ENCODE measurements around the gene DDX27. TPM values are rescaled to one million over a fixed set of nuclear protein-coding genes. Genes with fewer than 3 reads are reported as not detected.

Gene DDX27
- total and polyA plus RNA-seq, 4 donors = 16.3 to 32.3 (median 24.9) TPM

GRCh38 chr20:49275636-49276035 is 56.4 kb downstream of the DDX27 start:
- H3K4me3 ChIP-seq (ENCODE audit: low read length in 2 of 2) = no peak overlapping the region
- intact Hi-C loops (cut with DNase I) = no loop called here
- H3K27ac ChIP-seq (ENCODE audit: low read depth in 1 of 2, low read length in 2 of 2) = no peak overlapping the region
- no peaks in the 10 kb centered on the region for H3K9me3 ChIP-seq (ENCODE audit: control insufficient read depth, low read length)
- no peaks in the 10 kb centered on the region for H3K27me3 ChIP-seq (ENCODE audit: control insufficient read depth in 1 of 2, insufficient read depth in 2 of 2, low read length in 1 of 2)
- H3K4me1 ChIP-seq (ENCODE audit: control insufficient read depth in 1 of 2, insufficient read depth in 2 of 2, low read length in 2 of 2) = peaks cover 0 to 2% of the 10 kb centered on the region in 2 donors
- DNase-seq = no peak
- 33 to 36% methylated on average over 2 of the region's 2 CpGs for WGBS, 2 donors
- peaks cover 3 to 6% of the 10 kb centered on the region in 2 donors for H3K36me3 ChIP-seq (ENCODE audit: control insufficient read depth in 1 of 2, insufficient read depth in 2 of 2, low read length in 1 of 2)
- ATAC-seq (ENCODE audit: low FRiP score) = no peak

DNA sequence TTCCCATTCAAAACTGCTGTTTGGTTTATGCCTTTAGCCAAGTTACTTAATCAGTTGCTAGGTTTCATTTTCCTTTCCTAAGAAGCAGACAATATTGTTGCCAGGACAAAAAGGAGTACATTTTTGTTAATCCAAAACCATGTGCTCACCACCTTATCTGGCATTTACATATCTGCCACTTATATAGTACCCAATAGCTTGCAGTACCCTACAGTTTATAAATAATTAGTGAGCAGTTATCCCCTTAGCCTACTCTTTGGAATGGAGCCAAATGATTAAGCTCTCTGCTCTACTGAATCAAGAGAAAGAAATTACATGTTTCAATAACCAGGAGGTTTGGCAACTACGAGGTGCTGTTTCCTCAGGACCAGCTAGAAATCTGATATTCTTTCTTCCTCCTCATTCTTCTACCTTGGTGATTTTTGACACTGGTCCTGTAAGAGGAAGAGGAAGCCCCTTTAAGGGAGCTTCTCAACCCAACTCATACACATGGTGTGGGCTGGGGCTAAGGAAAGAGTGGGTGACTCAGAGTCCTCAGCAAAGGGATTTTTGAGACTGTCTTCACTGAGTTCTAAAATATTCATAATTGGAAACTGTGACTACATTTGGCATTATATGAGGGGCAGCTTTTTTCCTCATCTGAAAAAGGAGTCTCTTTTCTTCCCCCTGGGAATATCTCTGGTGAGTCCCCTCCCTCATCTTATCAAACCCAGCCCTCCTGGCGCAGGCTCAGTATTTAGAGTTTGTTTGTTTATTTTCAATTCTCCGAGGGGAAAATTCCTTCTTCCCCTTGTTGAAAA is 57.1 kb downstream of the DDX27 start:
- Histone ChIP-seq H3K9me3 (ENCODE audit: control insufficient read depth, low read length) (no peaks in the 10 kb centered on the region), H3K27me3 (ENCODE audit: control insufficient read depth in 1 of 2, insufficient read depth in 2 of 2, low read length in 1 of 2) (no peaks in the 10 kb centered on the region), H3K36me3 (ENCODE audit: control insufficient read depth in 1 of 2, insufficient read depth in 2 of 2, low read length in 1 of 2) (peaks cover 4 to 6% of the 10 kb centered on the region in 2 donors), H3K27ac (ENCODE audit: low read depth in 1 of 2, low read length in 2 of 2) (peak overlapping the region; percentile 32 to 72), H3K4me1 (ENCODE audit: control insufficient read depth in 1 of 2, insufficient read depth in 2 of 2, low read length in 2 of 2) (no peaks in the 10 kb centered on the region), H3K4me3 (ENCODE audit: low read length in 2 of 2) (peak overlapping the region; percentile 48 to 65)
- ATAC-seq (ENCODE audit: low FRiP score) (peak; percentile 44), DNase-seq (no peak)
- WGBS, 2 donors = 0% methylated on average over 3 of the region's 3 CpGs
- intact Hi-C loops (cut with DNase I) = no loop called here

DNA sequence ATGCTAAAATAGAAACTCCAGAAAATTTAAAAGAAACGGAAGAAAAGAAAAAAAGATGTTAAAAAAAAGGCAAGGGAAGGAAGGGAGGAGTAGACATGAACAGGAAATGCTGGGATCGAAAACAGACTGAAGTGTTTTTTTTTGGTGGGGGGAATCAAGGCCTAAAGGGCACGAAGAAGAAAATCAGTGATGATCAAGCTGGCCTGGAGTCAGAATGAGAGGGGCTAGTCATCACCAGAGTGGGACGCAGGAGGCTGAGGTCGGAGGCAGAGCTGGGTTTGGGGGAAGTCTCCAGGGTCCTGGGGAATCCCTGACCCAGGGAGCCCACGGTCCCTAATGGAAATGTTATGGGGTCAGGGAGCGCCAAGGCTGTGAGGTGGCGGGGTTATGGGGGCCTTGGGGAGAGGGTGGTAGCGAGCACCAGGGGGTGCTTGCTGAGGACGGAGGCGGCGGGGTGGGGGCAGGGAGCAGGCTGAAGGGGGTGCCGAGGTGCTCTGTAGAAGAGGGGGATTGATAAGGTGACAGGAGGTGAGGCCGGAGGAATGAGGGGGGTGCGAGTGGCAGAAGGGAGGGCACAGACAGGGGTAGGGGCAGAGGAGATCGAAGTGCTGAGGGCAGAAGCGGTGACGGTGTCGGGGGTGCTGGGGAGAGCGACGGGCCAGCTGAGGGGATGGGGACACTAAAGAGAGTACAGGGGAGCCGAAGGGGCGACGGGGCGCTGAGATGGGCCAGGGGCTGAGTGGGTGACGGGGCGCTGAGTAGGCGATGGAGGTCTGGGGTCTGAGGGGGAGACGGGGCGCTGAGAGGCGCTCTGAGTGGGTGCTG is 58.0 kb downstream of the DDX27 start:
- WGBS, 2 donors = 1% methylated on average over 27 to 31 of the region's 31 CpGs
- H3K36me3 ChIP-seq (ENCODE audit: control insufficient read depth in 1 of 2, insufficient read depth in 2 of 2, low read length in 1 of 2) = peaks cover 6% of the 10 kb centered on the region in 2 donors
- peak overlapping the region; percentile 48 to 65 for H3K4me3 ChIP-seq (ENCODE audit: low read length in 2 of 2)
- H3K9me3 ChIP-seq (ENCODE audit: control insufficient read depth, low read length) = no peaks in the 10 kb centered on the region
- H3K27ac ChIP-seq (ENCODE audit: low read depth in 1 of 2, low read length in 2 of 2) = peak overlapping the region; percentile 32 to 70
- intact Hi-C loops (cut with DNase I) = no loop called here
- no peaks in the 10 kb centered on the region for H3K4me1 ChIP-seq (ENCODE audit: control insufficient read depth in 1 of 2, insufficient read depth in 2 of 2, low read length in 2 of 2)
- ATAC-seq (ENCODE audit: low FRiP score) (peak; percentile 12), DNase-seq (peak; percentile 69 to 80)
- H3K27me3 ChIP-seq (ENCODE audit: control insufficient read depth in 1 of 2, insufficient read depth in 2 of 2, low read length in 1 of 2) = no peaks in the 10 kb centered on the region

GRCh38 chr20:49277786-49278035 is 58.5 kb downstream of the DDX27 start:
- WGBS, 2 donors = 0 to 1% methylated on average over 19 to 22 of the region's 22 CpGs
- Histone ChIP-seq H3K36me3 (ENCODE audit: control insufficient read depth in 1 of 2, insufficient read depth in 2 of 2, low read length in 1 of 2) (peaks cover 6 to 8% of the 10 kb centered on the region in 2 donors), H3K9me3 (ENCODE audit: control insufficient read depth, low read length) (no peaks in the 10 kb centered on the region), H3K4me1 (ENCODE audit: control insufficient read depth in 1 of 2, insufficient read depth in 2 of 2, low read length in 2 of 2) (no peaks in the 10 kb centered on the region), H3K27ac (ENCODE audit: low read depth in 1 of 2, low read length in 2 of 2) (peak overlapping the region; percentile 30 to 70), H3K4me3 (ENCODE audit: low read length in 2 of 2) (peak overlapping the region; percentile 48 to 65), H3K27me3 (ENCODE audit: control insufficient read depth in 1 of 2, insufficient read depth in 2 of 2, low read length in 1 of 2) (no peaks in the 10 kb centered on the region)
- no peak for ATAC-seq (ENCODE audit: low FRiP score)
- intact Hi-C loops (cut with DNase I) = no loop called here
- no peak for DNase-seq

- Histone ChIP-seq H3K9me3 (ENCODE audit: control insufficient read depth, low read length) (no peaks in the 10 kb centered on the region), H3K36me3 (ENCODE audit: control insufficient read depth in 1 of 2, insufficient read depth in 2 of 2, low read length in 1 of 2) (peaks cover 8 to 9% of the 10 kb centered on the region in 2 donors), H3K27me3 (ENCODE audit: control insufficient read depth in 1 of 2, insufficient read depth in 2 of 2, low read length in 1 of 2) (no peaks in the 10 kb centered on the region), H3K4me1 (ENCODE audit: control insufficient read depth in 1 of 2, insufficient read depth in 2 of 2, low read length in 2 of 2) (no peaks in the 10 kb centered on the region), H3K4me3 (ENCODE audit: low read length in 2 of 2) (peak within 1 kb of the TSS; percentile 64 to 65), H3K27ac (ENCODE audit: low read depth in 1 of 2, low read length in 2 of 2) (peak within 1 kb of the TSS; percentile 32 to 70)
- DNase-seq = peak; percentile 100
- peak; percentile 97 for ATAC-seq (ENCODE audit: low FRiP score)
- WGBS, 2 donors = 0% methylated on average over 49 to 80 of the region's 80 CpGs
- intact Hi-C loops (cut with DNase I) = no loop called here
Observed at GRCh38 chr20:49278036-49278817, 59.0 kb downstream of the DDX27 start, which contains the start of gene ZNFX1. ZNFX1 (minus strand) TSS chr20:49278057; CDS start chr20:49275839, 2,218 bp downstream.

DNA sequence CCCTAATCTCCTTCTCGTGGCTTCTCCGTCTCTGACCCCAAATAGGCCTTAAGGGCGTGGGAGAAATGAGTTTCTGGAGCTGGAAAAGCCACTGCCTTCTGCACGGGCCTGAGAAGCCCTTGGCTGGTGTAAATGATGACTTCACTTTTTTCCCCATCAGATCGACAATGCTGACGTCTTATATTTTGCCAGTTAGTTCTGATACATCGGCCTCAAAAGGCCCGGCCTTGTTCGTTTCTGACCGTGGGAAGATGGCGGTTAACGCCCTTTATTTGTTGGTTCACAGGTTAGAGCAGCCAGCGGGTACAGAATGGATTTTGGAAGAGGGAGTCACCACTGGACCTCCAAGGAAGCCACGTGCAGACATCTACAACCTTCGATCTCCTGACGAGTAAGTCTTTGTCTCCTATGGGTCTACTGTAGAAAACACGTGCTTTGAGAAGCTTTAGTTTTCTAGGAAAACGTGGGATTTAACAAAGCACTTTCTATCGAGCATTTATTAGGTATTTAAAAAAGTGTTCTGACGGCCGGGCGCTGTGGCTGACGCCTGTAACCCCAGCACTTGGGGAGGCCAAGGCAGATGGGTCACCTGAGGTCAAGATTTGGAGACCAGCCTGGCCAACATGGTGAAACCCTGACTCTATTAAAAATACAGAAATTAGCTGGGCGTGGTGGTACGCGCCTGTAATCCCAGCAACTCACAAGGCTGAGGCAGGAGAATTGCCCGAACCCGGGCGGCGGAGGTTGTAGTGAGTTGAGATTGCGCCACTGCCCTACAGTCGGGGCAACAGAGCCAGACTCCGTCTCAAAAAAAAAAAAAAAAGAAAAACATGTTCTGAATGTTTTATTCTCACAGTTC is 59.8 kb downstream of the DDX27 start:
- peaks cover 0 to 2% of the 10 kb centered on the region in 2 donors for H3K4me1 ChIP-seq (ENCODE audit: control insufficient read depth in 1 of 2, insufficient read depth in 2 of 2, low read length in 2 of 2)
- 12 to 15% methylated on average over 32 to 33 of the region's 33 CpGs for WGBS, 2 donors
- H3K9me3 ChIP-seq (ENCODE audit: control insufficient read depth, low read length) = no peaks in the 10 kb centered on the region
- intact Hi-C loops (cut with DNase I) = no loop called here
- H3K27me3 ChIP-seq (ENCODE audit: control insufficient read depth in 1 of 2, insufficient read depth in 2 of 2, low read length in 1 of 2) = no peaks in the 10 kb centered on the region
- peak overlapping the region; percentile 64 to 65 for H3K4me3 ChIP-seq (ENCODE audit: low read length in 2 of 2)
- no peak for ATAC-seq (ENCODE audit: low FRiP score)
- DNase-seq = no peak
- peak overlapping the region in 1 of 2 donors; percentile 70 for H3K27ac ChIP-seq (ENCODE audit: low read depth in 1 of 2, low read length in 2 of 2)
- H3K36me3 ChIP-seq (ENCODE audit: control insufficient read depth in 1 of 2, insufficient read depth in 2 of 2, low read length in 1 of 2) = peaks cover 8 to 14% of the 10 kb centered on the region in 2 donors

GRCh38 chr20:49279677-49280462 is 60.7 kb downstream of the DDX27 start:
- Histone ChIP-seq H3K36me3 (ENCODE audit: control insufficient read depth in 1 of 2, insufficient read depth in 2 of 2, low read length in 1 of 2) (peaks cover 8 to 16% of the 10 kb centered on the region in 2 donors), H3K4me1 (ENCODE audit: control insufficient read depth in 1 of 2, insufficient read depth in 2 of 2, low read length in 2 of 2) (peaks cover 0 to 2% of the 10 kb centered on the region in 2 donors), H3K27ac (ENCODE audit: low read depth in 1 of 2, low read length in 2 of 2) (no peak overlapping the region)

More at GRCh38 chr20:49279677-49280462, 60.7 kb downstream of the DDX27 start:
- ATAC-seq (ENCODE audit: low FRiP score) (no peak), DNase-seq (no peak)
- intact Hi-C loops (cut with DNase I) = no loop called here
- no peaks in the 10 kb centered on the region for H3K27me3 ChIP-seq (ENCODE audit: control insufficient read depth in 1 of 2, insufficient read depth in 2 of 2, low read length in 1 of 2)
- 42 to 47% methylated on average over 7 of the region's 7 CpGs for WGBS, 2 donors
- H3K4me3 ChIP-seq (ENCODE audit: low read length in 2 of 2) = peak overlapping the region; percentile 64 to 65
- H3K9me3 ChIP-seq (ENCODE audit: control insufficient read depth, low read length) = no peaks in the 10 kb centered on the region
